Measurements from ENCODE around the gene CNOT2. TPM values are rescaled to one million over a fixed set of nuclear protein-coding genes. Genes with fewer than 3 reads are reported as not detected.

The CNOT2 gene
- total RNA-seq, 3 donors from 2014 or later (not counting 1 experiment from before 2014, with no cell fraction given): 160 to 178 (median 173) TPM

DNA sequence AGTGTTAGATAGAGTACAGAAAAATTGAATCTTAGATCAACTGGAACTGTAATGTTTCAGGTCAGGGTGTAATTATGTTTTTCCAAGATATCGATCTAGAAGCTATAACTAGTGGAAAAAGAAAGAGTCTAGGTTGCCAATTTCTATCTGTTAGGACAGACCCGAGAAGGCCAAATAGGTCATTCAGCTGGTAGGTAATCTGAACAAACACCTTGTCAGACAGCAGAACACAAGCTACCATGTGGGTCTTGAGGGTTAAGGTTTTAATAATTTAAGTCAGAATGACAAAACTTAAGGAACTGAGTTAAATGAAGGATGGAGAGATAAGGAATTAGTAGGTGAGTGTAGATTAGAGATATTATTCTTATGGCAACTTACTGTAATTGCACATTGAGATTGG is 78.0 kb downstream of the CNOT2 start:
- intact Hi-C loops (cut with micrococcal nuclease): no loop called here
- TF ChIP-seq, protein P1, sequence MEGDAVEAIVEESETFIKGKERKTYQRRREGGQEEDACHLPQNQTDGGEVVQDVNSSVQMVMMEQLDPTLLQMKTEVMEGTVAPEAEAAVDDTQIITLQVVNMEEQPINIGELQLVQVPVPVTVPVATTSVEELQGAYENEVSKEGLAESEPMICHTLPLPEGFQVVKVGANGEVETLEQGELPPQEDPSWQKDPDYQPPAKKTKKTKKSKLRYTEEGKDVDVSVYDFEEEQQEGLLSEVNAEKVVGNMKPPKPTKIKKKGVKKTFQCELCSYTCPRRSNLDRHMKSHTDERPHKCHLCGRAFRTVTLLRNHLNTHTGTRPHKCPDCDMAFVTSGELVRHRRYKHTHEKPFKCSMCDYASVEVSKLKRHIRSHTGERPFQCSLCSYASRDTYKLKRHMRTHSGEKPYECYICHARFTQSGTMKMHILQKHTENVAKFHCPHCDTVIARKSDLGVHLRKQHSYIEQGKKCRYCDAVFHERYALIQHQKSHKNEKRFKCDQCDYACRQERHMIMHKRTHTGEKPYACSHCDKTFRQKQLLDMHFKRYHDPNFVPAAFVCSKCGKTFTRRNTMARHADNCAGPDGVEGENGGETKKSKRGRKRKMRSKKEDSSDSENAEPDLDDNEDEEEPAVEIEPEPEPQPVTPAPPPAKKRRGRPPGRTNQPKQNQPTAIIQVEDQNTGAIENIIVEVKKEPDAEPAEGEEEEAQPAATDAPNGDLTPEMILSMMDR (IDR thresholded peaks at IDR 0.05): no peak
- Mint-ChIP-seq H3K4me1 (peaks cover 28 to 32% of the 10 kb centered on the region in 2 donors), H3K27me3 (ENCODE audit: low read depth in 2 of 2) (no peaks in the 10 kb centered on the region), H3K27ac (no peak overlapping the region), H3K9me3 (no peaks in the 10 kb centered on the region), H3K4me3 (no peak overlapping the region), H3K36me3 (no peaks in the 10 kb centered on the region)
- H3K27ac ChIP-seq (ENCODE audit: low read length): no peak overlapping the region
- no peaks in the 10 kb centered on the region for H3K4me1 ChIP-seq (ENCODE audit: control insufficient read depth, insufficient read depth, low read length)
- DNase-seq (no peak), ATAC-seq (no peak)
- no peaks in the 10 kb centered on the region for H3K27me3 ChIP-seq (ENCODE audit: control insufficient read depth, insufficient read depth, low read length)
- H3K9me3 ChIP-seq (ENCODE audit: control insufficient read depth, insufficient read depth, low read length): no peaks in the 10 kb centered on the region
- H3K4me3 ChIP-seq (ENCODE audit: low read length): no peak overlapping the region
- peaks cover 8% of the 10 kb centered on the region for H3K36me3 ChIP-seq (ENCODE audit: control insufficient read depth, insufficient read depth, low read length)
- 87% methylated on average over 2 of the region's 2 CpGs for WGBS (ENCODE audit: insufficient coverage)

DNA sequence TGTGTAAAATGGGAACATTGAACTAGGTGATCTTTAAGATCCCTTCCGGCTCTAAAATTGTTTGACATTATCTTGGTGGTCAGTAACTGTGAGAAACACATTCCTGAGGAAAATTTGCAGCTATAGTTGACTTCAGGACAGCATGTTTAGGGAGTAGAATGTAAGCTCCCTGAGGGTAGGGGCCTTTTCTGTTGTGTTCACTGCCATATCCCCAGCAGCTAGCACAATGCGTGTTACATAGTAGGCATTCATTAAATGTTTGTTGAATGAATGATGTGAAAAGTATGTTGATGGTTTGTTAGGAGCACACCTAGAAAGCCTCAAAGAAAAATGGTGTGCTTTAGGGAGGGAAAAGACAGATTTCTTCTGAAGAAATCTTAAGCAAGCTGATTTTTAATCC is 84.3 kb downstream of the CNOT2 start:
- intact Hi-C loops (cut with micrococcal nuclease): no loop called here

DNA sequence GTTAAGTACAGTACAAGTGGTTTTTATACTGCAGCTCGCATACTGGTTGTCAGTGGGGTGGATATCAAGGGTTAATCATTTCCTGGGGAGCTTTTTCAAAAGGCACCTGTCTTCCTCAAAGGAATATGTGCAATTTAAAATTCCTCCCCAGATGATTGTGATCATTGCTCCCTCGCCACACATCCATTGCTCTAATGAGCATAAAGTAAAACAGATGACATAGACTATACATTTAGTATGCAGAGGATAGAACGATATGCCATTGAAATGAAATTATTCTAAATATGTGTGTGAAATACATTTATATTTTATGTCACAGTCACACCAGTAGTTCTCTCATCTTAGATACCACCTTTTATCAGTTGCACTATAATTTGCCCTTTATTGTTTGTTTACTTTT is 86.5 kb downstream of the CNOT2 start:
- no peaks in the 10 kb centered on the region for H3K27me3 ChIP-seq (ENCODE audit: control insufficient read depth, insufficient read depth, low read length)
- peak overlapping the region in 1 of 2 donors; percentile 30 for H3K27ac Mint-ChIP-seq
- no peaks in the 10 kb centered on the region for H3K27me3 Mint-ChIP-seq (ENCODE audit: low read depth in 2 of 2)
- no peaks in the 10 kb centered on the region for H3K4me1 ChIP-seq (ENCODE audit: control insufficient read depth, insufficient read depth, low read length)
- TF ChIP-seq, protein P1 (IDR thresholded peaks at IDR 0.05): no peak
- H3K9me3 ChIP-seq (ENCODE audit: control insufficient read depth, insufficient read depth, low read length): no peaks in the 10 kb centered on the region
- intact Hi-C loops (cut with micrococcal nuclease): no loop called here
- 100% methylated on average over 1 of the region's 3 CpGs for WGBS (ENCODE audit: insufficient coverage)
- H3K4me1 Mint-ChIP-seq: peaks cover 24 to 25% of the 10 kb centered on the region in 2 donors
- ATAC-seq (no peak), DNase-seq (no peak)
- no peaks in the 10 kb centered on the region for H3K36me3 Mint-ChIP-seq
- peaks cover 6% of the 10 kb centered on the region for H3K36me3 ChIP-seq (ENCODE audit: control insufficient read depth, insufficient read depth, low read length)
- H3K9me3 Mint-ChIP-seq: no peaks in the 10 kb centered on the region
- H3K4me3 Mint-ChIP-seq: no peak overlapping the region
- H3K27ac ChIP-seq (ENCODE audit: low read length): no peak overlapping the region
- H3K4me3 ChIP-seq (ENCODE audit: low read length): no peak overlapping the region

More for the DNA sequence above, 84.3 kb downstream of the CNOT2 start:
- H3K27ac ChIP-seq (ENCODE audit: low read length): no peak overlapping the region
- H3K27me3 Mint-ChIP-seq (ENCODE audit: low read depth in 2 of 2): no peaks in the 10 kb centered on the region
- H3K36me3 Mint-ChIP-seq: no peaks in the 10 kb centered on the region
- TF ChIP-seq, protein P1 (IDR thresholded peaks at IDR 0.05): no peak
- WGBS (ENCODE audit: insufficient coverage): 100% methylated on average over 2 of the region's 2 CpGs
- H3K4me1 Mint-ChIP-seq: peaks cover 22 to 33% of the 10 kb centered on the region in 2 donors
- H3K36me3 ChIP-seq (ENCODE audit: control insufficient read depth, insufficient read depth, low read length): peaks cover 8% of the 10 kb centered on the region
- DNase-seq (no peak), ATAC-seq (no peak)
- H3K9me3 Mint-ChIP-seq: no peaks in the 10 kb centered on the region
- no peaks in the 10 kb centered on the region for H3K4me1 ChIP-seq (ENCODE audit: control insufficient read depth, insufficient read depth, low read length)
- H3K27ac Mint-ChIP-seq: peak overlapping the region in 1 of 2 donors; percentile 16
- no peaks in the 10 kb centered on the region for H3K9me3 ChIP-seq (ENCODE audit: control insufficient read depth, insufficient read depth, low read length)
- H3K4me3 Mint-ChIP-seq: no peak overlapping the region
- no peaks in the 10 kb centered on the region for H3K27me3 ChIP-seq (ENCODE audit: control insufficient read depth, insufficient read depth, low read length)
- no peak overlapping the region for H3K4me3 ChIP-seq (ENCODE audit: low read length)

DNA sequence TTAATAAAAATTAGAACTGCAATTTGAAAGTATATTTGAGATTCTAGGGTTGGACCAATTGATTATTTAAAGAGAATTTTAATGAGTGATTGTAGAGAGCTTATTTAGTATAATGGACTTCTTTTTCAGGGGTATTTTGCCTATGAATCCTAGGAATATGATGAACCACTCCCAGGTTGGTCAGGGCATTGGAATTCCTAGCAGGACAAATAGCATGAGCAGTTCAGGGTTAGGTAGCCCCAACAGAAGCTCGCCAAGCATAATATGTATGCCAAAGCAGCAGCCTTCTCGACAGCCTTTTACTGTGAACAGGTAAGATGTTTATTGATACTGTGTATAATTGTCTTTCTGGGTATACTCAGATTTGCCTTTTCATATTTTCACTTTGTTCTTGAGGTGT is 86.9 kb downstream of the CNOT2 start:
- no peaks in the 10 kb centered on the region for H3K9me3 ChIP-seq (ENCODE audit: control insufficient read depth, insufficient read depth, low read length)
- ATAC-seq: no peak
- H3K4me1 ChIP-seq (ENCODE audit: control insufficient read depth, insufficient read depth, low read length): no peaks in the 10 kb centered on the region
- Mint-ChIP-seq H3K4me3 (no peak overlapping the region), H3K27ac (peak overlapping the region in 1 of 2 donors; percentile 30), H3K27me3 (ENCODE audit: low read depth in 2 of 2) (no peaks in the 10 kb centered on the region), H3K9me3 (no peaks in the 10 kb centered on the region), H3K36me3 (no peaks in the 10 kb centered on the region), H3K4me1 (peaks cover 25 to 28% of the 10 kb centered on the region in 2 donors)
- no peak overlapping the region for H3K4me3 ChIP-seq (ENCODE audit: low read length)
- WGBS (ENCODE audit: insufficient coverage): 100% methylated on average over 2 of the region's 2 CpGs
- TF ChIP-seq, protein P1 (IDR thresholded peaks at IDR 0.05): no peak
- intact Hi-C loops (cut with micrococcal nuclease): no loop called here
- H3K27me3 ChIP-seq (ENCODE audit: control insufficient read depth, insufficient read depth, low read length): no peaks in the 10 kb centered on the region
- no peak for DNase-seq
- peaks cover 9% of the 10 kb centered on the region for H3K36me3 ChIP-seq (ENCODE audit: control insufficient read depth, insufficient read depth, low read length)
- H3K27ac ChIP-seq (ENCODE audit: low read length): no peak overlapping the region
